Fibroblast of the aortic adventitia (primary cell): ENCODE results near the gene NEAT1. TPM values are rescaled to one million over a fixed set of nuclear protein-coding genes. Genes with fewer than 3 reads are reported as not detected.

Experiments
- DNase-seq: peaks from one replicate; pipeline ENCODE4 v3.0.0-alpha.2; 2010; ENCODE audit warnings: low read depth
- H3K4me3 ChIP-seq: 2 replicates; pipeline ENCODE4 v1.5.1; 2011; ENCODE audit warnings: low read depth, mild to moderate bottlenecking, control low read depth, low read length, moderate library complexity
- total RNA-seq: library from RNA; depleted of rRNA; stranded (reverse); fragments of >200 nt; gene quantifications from 2 replicates; pipeline ENCODE4 v1.2.3, GENCODE V29; 2012; ENCODE audit warnings: low replicate concordance
- TF ChIP-seq, protein P1 (sequence below): IDR thresholded peaks from 2 replicates; pipeline ENCODE4 v1.5.1; 2011; ENCODE audit warnings: mild to moderate bottlenecking, low read length, control low read depth, inconsistent platforms; ENCODE audit not compliant: insufficient read depth

Gene NEAT1
- total RNA-seq, 1 donor: 527 TPM

DNA sequence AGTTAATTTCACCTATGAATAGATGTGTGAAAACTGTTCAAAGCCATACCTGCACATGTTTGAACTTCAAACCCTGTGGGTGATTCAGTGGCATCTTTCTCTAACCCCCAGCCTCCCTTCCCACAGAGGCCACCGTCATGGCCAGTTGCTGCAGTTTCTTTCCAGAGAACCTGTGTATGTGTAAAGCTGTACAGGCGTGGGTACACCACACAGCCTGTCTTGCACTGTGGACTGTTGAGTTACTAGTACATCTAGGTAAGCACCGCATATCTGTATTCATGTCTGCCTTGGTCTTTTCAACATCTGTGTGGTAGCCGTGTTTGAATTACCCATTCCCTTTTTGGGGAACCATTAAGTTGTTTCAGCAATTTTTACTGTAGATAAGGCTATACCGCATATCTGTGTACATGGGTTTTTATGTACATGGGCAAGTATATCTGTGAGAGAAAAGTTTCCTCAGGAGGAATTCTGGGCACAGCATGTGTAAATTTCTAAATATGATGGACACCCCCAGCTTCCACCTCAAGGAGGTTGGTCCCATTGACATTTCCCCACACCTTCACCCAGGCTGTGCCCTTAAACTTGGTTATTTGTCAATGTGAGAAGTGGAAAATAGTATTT is 13.9 kb downstream of the NEAT1 start:
- TF ChIP-seq, protein P1, sequence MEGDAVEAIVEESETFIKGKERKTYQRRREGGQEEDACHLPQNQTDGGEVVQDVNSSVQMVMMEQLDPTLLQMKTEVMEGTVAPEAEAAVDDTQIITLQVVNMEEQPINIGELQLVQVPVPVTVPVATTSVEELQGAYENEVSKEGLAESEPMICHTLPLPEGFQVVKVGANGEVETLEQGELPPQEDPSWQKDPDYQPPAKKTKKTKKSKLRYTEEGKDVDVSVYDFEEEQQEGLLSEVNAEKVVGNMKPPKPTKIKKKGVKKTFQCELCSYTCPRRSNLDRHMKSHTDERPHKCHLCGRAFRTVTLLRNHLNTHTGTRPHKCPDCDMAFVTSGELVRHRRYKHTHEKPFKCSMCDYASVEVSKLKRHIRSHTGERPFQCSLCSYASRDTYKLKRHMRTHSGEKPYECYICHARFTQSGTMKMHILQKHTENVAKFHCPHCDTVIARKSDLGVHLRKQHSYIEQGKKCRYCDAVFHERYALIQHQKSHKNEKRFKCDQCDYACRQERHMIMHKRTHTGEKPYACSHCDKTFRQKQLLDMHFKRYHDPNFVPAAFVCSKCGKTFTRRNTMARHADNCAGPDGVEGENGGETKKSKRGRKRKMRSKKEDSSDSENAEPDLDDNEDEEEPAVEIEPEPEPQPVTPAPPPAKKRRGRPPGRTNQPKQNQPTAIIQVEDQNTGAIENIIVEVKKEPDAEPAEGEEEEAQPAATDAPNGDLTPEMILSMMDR: no peak
- H3K4me3 ChIP-seq: peak overlapping the region; percentile 57
- DNase-seq: peak; percentile 65

DNA sequence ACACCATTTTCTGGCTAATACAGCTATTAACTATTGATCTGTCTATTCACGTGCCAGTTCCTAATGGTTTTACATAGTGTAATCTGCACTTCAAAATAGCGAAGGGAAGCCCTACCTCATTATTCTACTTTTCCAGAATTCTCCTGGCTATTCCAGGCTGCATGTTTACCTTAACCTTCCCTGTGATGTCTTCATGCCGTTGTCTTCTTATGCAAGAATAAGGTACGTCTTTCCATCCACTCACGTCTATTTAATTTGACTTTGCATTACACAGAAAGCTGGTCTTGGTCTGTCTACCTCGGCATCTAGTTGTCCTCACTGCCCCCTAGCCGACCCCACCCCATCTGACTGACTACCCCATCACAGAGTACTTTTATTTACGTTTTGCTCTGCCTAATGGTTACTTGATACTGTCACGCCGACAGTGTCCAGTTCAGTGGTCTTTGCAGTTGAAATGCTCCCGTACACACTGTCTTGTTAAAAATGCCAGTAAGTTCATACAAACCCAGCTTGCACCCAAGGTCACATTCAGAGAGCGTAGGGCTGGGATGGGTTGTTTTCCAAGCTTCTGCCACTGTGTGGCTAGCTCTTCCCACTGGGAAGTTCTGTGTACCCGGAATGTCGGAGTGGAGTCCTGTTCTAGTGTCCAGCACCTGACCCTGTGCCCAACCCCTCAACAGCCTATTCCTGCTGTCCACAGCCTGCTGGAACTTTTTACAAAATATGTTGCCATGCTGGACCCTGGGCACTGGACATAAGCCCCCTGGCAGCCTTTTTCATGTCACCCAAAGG is 15.0 kb downstream of the NEAT1 start:
- peak overlapping the region; percentile 46 for H3K4me3 ChIP-seq
- TF ChIP-seq, protein P1: no peak
- DNase-seq: peak; percentile 56

DNA sequence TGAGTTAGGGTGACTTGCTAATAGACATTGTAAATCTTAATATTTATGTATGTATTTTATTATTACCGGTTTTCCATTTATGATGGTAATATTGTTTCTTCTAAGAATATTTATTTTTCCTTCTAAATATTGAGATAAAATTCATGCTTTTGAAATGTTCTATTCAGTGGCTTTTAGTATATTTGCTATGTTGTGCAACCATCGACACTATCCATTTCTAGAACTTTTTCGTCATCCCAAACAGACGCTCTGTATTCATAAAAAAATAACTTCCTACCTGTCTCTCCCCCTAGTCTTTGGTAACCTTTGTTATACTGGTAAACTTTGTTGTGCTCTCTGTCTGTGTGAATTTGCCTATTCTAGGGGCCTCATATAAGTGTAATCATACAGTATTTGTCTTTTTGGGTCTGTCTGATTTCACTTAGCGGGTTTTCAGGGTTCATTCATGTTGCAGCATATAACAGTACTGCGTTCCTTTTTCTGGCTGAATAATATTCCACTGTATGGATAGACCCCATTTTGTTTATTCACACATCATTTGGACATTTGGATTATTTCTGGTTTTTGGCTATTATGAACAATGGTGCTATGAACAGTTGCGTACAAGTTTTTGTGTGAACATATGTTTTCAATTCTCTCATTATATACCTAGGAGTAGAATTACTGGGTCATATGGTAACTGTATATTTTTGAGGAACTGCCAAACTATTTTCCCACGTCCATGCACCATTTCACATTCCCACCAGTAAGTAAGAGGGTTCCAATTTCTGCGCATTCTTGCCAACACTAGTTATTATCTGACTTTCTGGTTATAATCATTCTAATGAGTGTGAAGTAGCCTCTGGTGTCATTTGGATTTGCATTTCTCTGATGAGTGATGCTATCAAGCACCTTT is 15.9 kb downstream of the NEAT1 start:
- TF ChIP-seq, protein P1: no peak
- peak; percentile 54 for DNase-seq
- H3K4me3 ChIP-seq: peak overlapping the region; percentile 46

DNA sequence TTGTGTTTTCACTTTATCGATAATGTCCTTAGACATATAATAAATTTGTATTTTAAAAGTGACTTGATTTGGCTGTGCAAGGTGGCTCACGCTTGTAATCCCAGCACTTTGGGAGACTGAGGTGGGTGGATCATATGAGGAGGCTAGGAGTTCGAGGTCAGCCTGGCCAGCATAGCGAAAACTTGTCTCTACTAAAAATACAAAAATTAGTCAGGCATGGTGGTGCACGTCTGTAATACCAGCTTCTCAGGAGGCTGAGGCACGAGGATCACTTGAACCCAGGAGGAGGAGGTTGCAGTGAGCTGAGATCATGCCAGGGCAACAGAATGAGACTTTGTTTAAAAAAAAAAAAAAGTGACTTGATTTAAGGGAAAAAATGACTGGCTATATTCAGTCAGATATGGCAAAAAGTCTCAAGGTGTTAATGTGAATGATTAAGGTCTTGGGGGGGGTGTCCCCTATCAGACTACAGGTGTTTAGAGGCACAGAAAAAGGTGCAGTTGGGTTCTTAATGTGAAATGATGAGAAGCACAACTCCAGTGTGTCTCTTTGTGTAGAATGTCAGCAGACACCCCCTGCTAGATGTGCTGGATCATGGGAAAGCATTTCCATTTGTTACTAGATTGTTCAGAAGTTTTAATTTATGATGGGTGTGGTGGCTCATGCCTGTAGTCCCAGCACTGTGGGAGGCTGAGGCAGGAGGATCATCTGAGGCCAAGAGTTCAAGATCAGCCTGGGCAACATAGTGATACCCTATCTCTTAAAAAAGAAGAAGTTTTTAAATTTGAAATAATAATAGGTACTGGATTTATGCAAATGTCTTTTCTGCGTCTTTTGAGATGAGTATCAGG is 17.0 kb downstream of the NEAT1 start:
- TF ChIP-seq, protein P1: no peak
- peak overlapping the region; percentile 17 for H3K4me3 ChIP-seq
- peak; percentile 56 for DNase-seq

DNA sequence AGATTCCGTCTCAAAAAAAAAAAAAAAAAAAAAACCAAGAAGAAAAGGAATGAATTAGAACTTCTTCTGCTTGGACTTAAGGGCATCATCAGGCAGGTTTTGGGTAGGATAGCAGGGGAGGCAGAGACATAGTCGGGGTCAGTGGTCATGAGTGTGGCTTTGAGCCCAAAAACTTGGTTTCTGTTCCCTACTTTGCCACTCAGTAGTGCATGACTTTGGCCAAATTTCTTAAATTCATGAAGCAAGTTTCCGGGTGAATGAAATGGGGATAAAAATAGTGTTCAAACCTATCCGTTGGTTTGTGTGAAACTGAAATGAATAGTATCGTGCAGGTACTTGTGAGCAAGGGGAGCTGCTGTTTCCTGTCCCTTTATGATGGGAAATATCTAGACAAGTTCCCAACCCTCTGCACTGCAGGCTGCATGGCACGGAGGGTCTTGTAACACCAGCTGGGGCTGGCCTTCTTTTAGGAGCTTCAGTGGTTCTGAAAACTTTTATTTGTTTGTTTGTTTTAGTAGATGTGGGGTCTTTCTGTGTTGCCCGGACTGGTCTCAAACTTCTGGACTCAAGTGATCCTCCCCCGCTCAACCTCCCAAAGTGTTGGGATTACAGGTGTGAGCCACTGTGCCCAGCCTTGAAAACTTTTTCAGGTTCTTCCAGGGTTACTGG is 18.4 kb downstream of the NEAT1 start:
- H3K4me3 ChIP-seq: peak overlapping the region; percentile 31
- TF ChIP-seq, protein P1: no peak
- peak; percentile 65 for DNase-seq
